H1 (cell line): ENCODE results near the gene BSPRY. TPM values are rescaled to one million over a fixed set of nuclear protein-coding genes. Genes with fewer than 3 reads are reported as not detected.

Experiments used
- CTCF ChIA-PET: fragments of 300-600 bp; sonication (Branson Sonifier 250); formaldehyde crosslinking; loops from one replicate; lab custom pipeline; 2021; ENCODE audit not compliant: partially characterized antibody; lab: Charles Lee
- POLR2A ChIA-PET: fragments of 300-600 bp; sonication (Branson Sonifier 250); formaldehyde crosslinking; loops from one replicate; lab custom pipeline; 2021; ENCODE audit warnings: inconsistent platforms; ENCODE audit not compliant: partially characterized antibody; lab: Charles Lee
- DNase-seq, 2 experiments: peaks; one replicate each; pipeline versions ENCODE4 v3.0.0 to v3.0.0-alpha.2; 2010 to 2022; ENCODE audit warnings: low spot score in 2 of 2, low read depth in 1 of 2, mixed read lengths in 1 of 2
- FAIRE-seq: peaks from 2 replicates; lab custom pipeline; 2011; peaks lifted over from hg19 to GRCh38; lab: Jason Lieb, UNC
- H2AFZ ChIP-seq: 2 replicates; pipeline ENCODE4 v1.8.1; 2012; ENCODE audit warnings: low read length, inconsistent platforms
- H2AK5ac ChIP-seq: 2 replicates; pipeline ENCODE4 v1.6.1; 2013; ENCODE audit warnings: low read depth, low read length
- H2BK120ac ChIP-seq: replicated peaks from 2 replicates; pipeline ENCODE3; 2013; ENCODE audit warnings: low read depth, low read length, inconsistent platforms
- H2BK12ac ChIP-seq: 2 replicates; pipeline ENCODE4 v1.6.1; 2013; ENCODE audit warnings: low read depth, low read length
- H2BK15ac ChIP-seq: 2 replicates; pipeline ENCODE4 v1.6.1; 2013; ENCODE audit warnings: low read length
- H2BK20ac ChIP-seq: 2 replicates; pipeline ENCODE4 v1.6.1; 2013; ENCODE audit warnings: low read length
- H2BK5ac ChIP-seq: 2 replicates; pipeline ENCODE4 v1.6.1; 2013; ENCODE audit warnings: low read depth, low read length
- H3K14ac ChIP-seq: 2 replicates; pipeline ENCODE4 v1.6.1; 2013; ENCODE audit warnings: inconsistent platforms; ENCODE audit not compliant: insufficient read length
- H3K18ac ChIP-seq: 2 replicates; pipeline ENCODE4 v1.6.1; 2013; ENCODE audit warnings: low read length; ENCODE audit errors: extremely low read depth
- H3K23ac ChIP-seq: 2 replicates; pipeline ENCODE4 v1.6.1; 2013; ENCODE audit warnings: inconsistent platforms; ENCODE audit not compliant: insufficient read length
- H3K23me2 ChIP-seq: 2 replicates; pipeline ENCODE4 v1.6.1; 2013; ENCODE audit warnings: low read depth, low read length
- H3K27ac ChIP-seq: 2 replicates; pipeline ENCODE4 v1.6.1; 2011; ENCODE audit warnings: low read depth, low read length, inconsistent platforms
- H3K27me3 ChIP-seq, 4 experiments: replicated peaks in 1 of 4; 1 replicate in 1 of 4; 2 replicates in 3 of 4; pipeline versions ENCODE4 v1.6.1 to v1.8.1; 2011 to 2013; ENCODE audit warnings: low read length in 3 of 4, mild to moderate bottlenecking in 3 of 4, inconsistent platforms in 2 of 4, mixed read lengths in 2 of 4, moderate library complexity in 1 of 4; ENCODE audit not compliant: control insufficient read depth in 3 of 4, insufficient read depth in 3 of 4; ENCODE audit errors: extremely low read depth in 1 of 4
- H3K36me3 ChIP-seq, 4 experiments: 2 replicates each; pipeline versions ENCODE4 v1.6.1 to v1.8.1; 2011 to 2013; ENCODE audit warnings: mild to moderate bottlenecking in 4 of 4, low read length in 3 of 4, moderate library complexity in 2 of 4, control low read depth in 1 of 4, inconsistent platforms in 1 of 4; ENCODE audit not compliant: insufficient read depth in 4 of 4, control insufficient read depth in 2 of 4
- H3K4ac ChIP-seq: replicated peaks from 2 replicates; pipeline ENCODE3; 2013; ENCODE audit warnings: low read length, low read depth, mixed read lengths, inconsistent platforms; ENCODE audit not compliant: insufficient read length
- H3K4me1 ChIP-seq, 4 experiments: replicated peaks in 1 of 4; 1 replicate in 1 of 4; 2 replicates in 3 of 4; pipeline versions ENCODE4 v1.6.1 to v1.8.1; 2011 to 2013; ENCODE audit warnings: low read length in 3 of 4, inconsistent platforms in 2 of 4, mixed read lengths in 1 of 4; ENCODE audit not compliant: insufficient read depth in 4 of 4, control insufficient read depth in 3 of 4
- H3K4me2 ChIP-seq, 2 experiments: 2 replicates each; pipeline versions ENCODE4 v1.6.1 to v1.8.1; 2011 to 2013; ENCODE audit warnings: low read depth in 2 of 2, low read length in 2 of 2, control low read depth in 1 of 2, inconsistent platforms in 1 of 2, mild to moderate bottlenecking in 1 of 2; ENCODE audit not compliant: insufficient read depth in 1 of 2
- H3K4me3 ChIP-seq, 4 experiments: fragments of 200-600, 300-600 bp in 1 of 4; sonication (generic), shearing (Covaris generic), sonication (Bioruptor Twin) in 1 of 4; 2 replicates each; pipeline versions ENCODE4 v1.5.1 to v1.8.1; 2011 to 2016; ENCODE audit warnings: low read length in 4 of 4, low read depth in 3 of 4, control low read depth in 2 of 4, inconsistent platforms in 2 of 4, mild to moderate bottlenecking in 2 of 4, mixed read lengths in 1 of 4, moderate library complexity in 1 of 4; ENCODE audit not compliant: insufficient read depth in 2 of 4; ENCODE audit errors: extremely low read depth in 1 of 4
- H3K56ac ChIP-seq: replicated peaks from 2 replicates; pipeline ENCODE3; 2013; ENCODE audit warnings: low read depth, mild to moderate bottlenecking, mixed read lengths, low read length, inconsistent platforms; ENCODE audit not compliant: insufficient read length
- H3K79me1 ChIP-seq: 2 replicates; pipeline ENCODE4 v1.6.1; 2013; ENCODE audit warnings: low read depth, low read length, control low read depth
- H3K79me2 ChIP-seq, 2 experiments: 2 replicates each; pipeline versions ENCODE4 v1.6.1 to v1.8.1; 2012 to 2013; ENCODE audit warnings: low read length in 2 of 2, mild to moderate bottlenecking in 2 of 2, inconsistent platforms in 1 of 2; ENCODE audit not compliant: insufficient read depth in 2 of 2, control insufficient read depth in 1 of 2
- H3K9ac ChIP-seq, 4 experiments: replicated peaks in 1 of 4; 1 replicate in 1 of 4; 2 replicates in 3 of 4; pipeline versions ENCODE4 v1.6.1 to v1.8.1; 2011 to 2013; ENCODE audit warnings: low read depth in 3 of 4, low read length in 3 of 4, control low read depth in 2 of 4, mild to moderate bottlenecking in 2 of 4, moderate library complexity in 2 of 4, inconsistent platforms in 1 of 4; ENCODE audit errors: extremely low read depth in 1 of 4
- H3K9me3 ChIP-seq, 2 experiments: 2 replicates each; pipeline versions ENCODE4 v1.6.1 to v1.8.1; 2012 to 2013; ENCODE audit warnings: mild to moderate bottlenecking in 2 of 2, moderate library complexity in 2 of 2, control low read depth in 1 of 2, inconsistent platforms in 1 of 2, low read depth in 1 of 2, low read length in 1 of 2, mixed read lengths in 1 of 2; ENCODE audit not compliant: insufficient read depth in 2 of 2
- H4K20me1 ChIP-seq, 2 experiments: replicated peaks in 1 of 2; 2 replicates each; pipeline versions ENCODE3 to v1.8.1; 2011 to 2013; ENCODE audit warnings: inconsistent platforms in 2 of 2, low read length in 2 of 2, mild to moderate bottlenecking in 1 of 2; ENCODE audit not compliant: insufficient read depth in 2 of 2, control insufficient read depth in 1 of 2
- H4K5ac ChIP-seq: 2 replicates; pipeline ENCODE4 v1.6.1; 2013; ENCODE audit warnings: low read length, low read depth, mixed read lengths, inconsistent platforms; ENCODE audit not compliant: insufficient read length
- H4K8ac ChIP-seq: 2 replicates; pipeline ENCODE4 v1.8.0; 2013; ENCODE audit warnings: mild to moderate bottlenecking, moderate library complexity, low read length, inconsistent platforms; ENCODE audit not compliant: insufficient read depth; ENCODE audit errors: extremely low read depth
- H4K91ac ChIP-seq: replicated peaks from 2 replicates; pipeline ENCODE3; 2013; ENCODE audit warnings: low read length, mixed read lengths, inconsistent platforms; ENCODE audit not compliant: insufficient read length
- BACH1 ChIP-seq: IDR thresholded peaks from 2 replicates; pipeline ENCODE4 v1.6.1; 2012; ENCODE audit warnings: low read length, improper control_type of control experiment
- KDM1A ChIP-seq: fragments of 200-600, 300-600 bp; sonication (generic); IDR thresholded peaks from 2 replicates; pipeline ENCODE4 v1.7.1; 2016; ENCODE audit warnings: mild to moderate bottlenecking, low read length, borderline replicate concordance
- KDM4A ChIP-seq: IDR thresholded peaks from one replicate; pipeline ENCODE4 v1.7.1; 2012; ENCODE audit warnings: low read depth, mild to moderate bottlenecking, moderate library complexity, low read length, inconsistent platforms; ENCODE audit not compliant: severe bottlenecking
- NANOG ChIP-seq: IDR thresholded peaks from 2 replicates; pipeline ENCODE4 v1.6.1; 2011; ENCODE audit warnings: low read length, low read depth, mild to moderate bottlenecking, inconsistent platforms; ENCODE audit not compliant: insufficient read depth, poor library complexity, severe bottlenecking
- RAD21 ChIP-seq, 2 experiments: IDR thresholded peaks in 1 of 2; conservative IDR thresholded peaks in 1 of 2; 2 replicates each; pipeline ENCODE4 v1.6.1; 2011; ENCODE audit warnings: low read depth in 2 of 2, low read length in 2 of 2, improper control_type of control experiment in 1 of 2, inconsistent platforms in 1 of 2, mild to moderate bottlenecking in 1 of 2, moderate library complexity in 1 of 2
- RNF2 ChIP-seq: fragments of 200-900, 300-1000 bp; sonication (generic); IDR thresholded peaks from 2 replicates; pipeline ENCODE4 v1.7.1; 2016; ENCODE audit warnings: borderline replicate concordance, low read depth, mild to moderate bottlenecking, antibody characterized with exemption, low read length; ENCODE audit not compliant: poor library complexity, severe bottlenecking; ENCODE audit errors: missing control alignments
- SIN3A ChIP-seq, 2 experiments: IDR thresholded peaks in 1 of 2; conservative IDR thresholded peaks in 1 of 2; 2 replicates each; pipeline ENCODE4 v1.6.1; 2011 to 2012; ENCODE audit warnings: low read length in 2 of 2, improper control_type of control experiment in 1 of 2, low read depth in 1 of 2, mild to moderate bottlenecking in 1 of 2
- SP2 ChIP-seq: IDR thresholded peaks from 2 replicates; pipeline ENCODE4 v1.6.1; 2012; ENCODE audit warnings: mild to moderate bottlenecking, low read length, inconsistent platforms
- TBP ChIP-seq: IDR thresholded peaks from 2 replicates; pipeline ENCODE4 v1.6.1; 2011; ENCODE audit warnings: low read depth, low read length, improper control_type of control experiment
- YY1 ChIP-seq: IDR thresholded peaks from 2 replicates; pipeline ENCODE4 v1.6.1; 2011; ENCODE audit warnings: low read depth, mild to moderate bottlenecking, low read length
- WGBS, 2 experiments: shearing (Covaris generic) in 1 of 2; methylation state at CpG; one replicate each; pipeline versions ENCODE4 v1.1.6 to v1.1.7; 2013 to 2015; ENCODE audit warnings: low lambda C conversion rate in 2 of 2, mixed read lengths in 2 of 2, inconsistent platforms in 1 of 2, low coverage in 1 of 2, missing lambda C conversion rate in 1 of 2; ENCODE audit not compliant: insufficient replicate concordance in 2 of 2, insufficient coverage in 1 of 2, insufficient read length in 1 of 2; ENCODE audit errors: extremely low coverage in 1 of 2, missing lambda C conversion rate in 1 of 2; 5-methylcytosine and 5-hydroxymethylcytosine counted together
- polyA plus RNA-seq, 7 experiments: library from polyadenylated mRNA; depleted of rRNA in 3 of 7; stranded (reverse) in 5 of 7; unstranded in 2 of 7; fragments of >200 nt in 5 of 7; fragments of 200-250 nt in 2 of 7; gene quantifications; 1 replicate in 5 of 7; 2 replicates in 1 of 7; 4 replicates in 1 of 7; pipeline versions ENCODE4 v1.2.1 to v1.2.3, GENCODE V29; 2011 to 2013; ENCODE audit warnings: missing spikeins in 2 of 7, mixed read lengths in 2 of 7
- total RNA-seq: library from RNA; stranded (reverse); fragmentation: NEBNext Ultra II Directional; extraction: Animal tissue kit (Norgen Biotek cat#: 25700); gene quantifications from 2 replicates; pipeline ENCODE4 v1.2.1, GENCODE V29; 2021

The BSPRY gene
- total and polyA plus RNA-seq, 2 of the 8 experiments (the other 6 are each of a cell fraction or from before 2014, with no cell fraction given): 5.5 to 10.9 TPM

DNA sequence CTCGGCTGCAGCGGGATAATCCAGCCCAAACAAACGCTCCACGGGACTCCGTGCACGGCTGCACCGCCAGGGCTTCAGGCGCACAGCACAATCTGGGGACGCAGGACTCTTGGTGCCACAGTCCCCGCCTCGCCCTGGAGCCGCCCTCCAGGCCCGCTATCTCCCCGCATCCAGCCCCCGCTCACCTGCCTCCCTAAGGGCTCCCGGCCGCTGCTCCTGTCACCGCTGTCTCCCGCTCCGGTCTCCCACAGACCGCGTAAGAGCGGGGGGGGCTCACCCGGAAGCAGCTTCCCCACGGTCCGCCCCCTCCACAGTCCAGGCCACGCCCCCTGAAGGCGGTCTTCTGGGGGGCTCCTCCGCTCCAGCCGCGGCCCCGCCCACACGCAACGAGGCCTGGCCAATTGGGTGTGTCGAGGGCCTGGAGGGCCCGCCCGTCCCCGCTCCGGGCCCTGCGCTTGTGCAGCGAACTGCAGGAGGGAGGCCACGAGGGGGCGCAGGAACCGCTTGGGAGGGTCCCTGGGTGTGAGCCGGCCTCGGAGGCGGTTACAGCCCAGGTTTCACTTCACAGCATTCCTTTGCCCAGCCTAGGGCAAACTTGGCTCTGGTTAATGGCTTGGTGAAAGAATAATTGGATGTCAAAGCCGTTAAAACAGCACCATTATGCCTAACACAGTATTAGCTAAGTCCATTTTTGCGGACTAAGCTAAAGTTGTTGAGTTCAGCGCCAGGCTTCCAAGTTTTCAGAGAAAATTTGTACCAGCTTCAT, 51.9 kb downstream of the BSPRY start, which contains the start of gene ALAD:
Gene ALAD, minus strand, starts transcription at position 258 of the 766 bp plus-strand sequence. CDS start 7,725 bp downstream, outside the sequence.
- Histone ChIP-seq H3K79me1 (no peaks in the 10 kb centered on the region; the same call in 1 of the 2 replicates), H3K23me2 (no peaks in the 10 kb centered on the region), H3K23ac (no peak within 1 kb of the TSS), H3K9ac (peak within 1 kb of the TSS in 3 of 4 experiments; percentile 13 to 58 (median 19); a peak in 3 of 7 replicates), H3K27ac (no peak within 1 kb of the TSS), H2BK12ac (no peak within 1 kb of the TSS), H2AK5ac (no peak within 1 kb of the TSS), H2AFZ (peak within 1 kb of the TSS; percentile 88), H3K14ac (no peak within 1 kb of the TSS), H3K36me3 (no peaks in the 10 kb centered on the region), H3K4me1 (peaks cover 0 to 2% (median 0%) of the 10 kb centered on the region in 4 experiments; a peak in 2 of 7 replicates), H3K56ac (no peak within 1 kb of the TSS), H2BK120ac (no peak within 1 kb of the TSS), H4K5ac (no peak within 1 kb of the TSS), H2BK15ac (no peak within 1 kb of the TSS), H4K20me1 (no peaks in the 10 kb centered on the region), H3K18ac (no peak within 1 kb of the TSS), H3K79me2 (no peaks in the 10 kb centered on the region), H3K4me3 (peak within 1 kb of the TSS; percentile 70 to 95 (median 90)), H3K9me3 (no peaks in the 10 kb centered on the region), H4K91ac (no peak within 1 kb of the TSS), H2BK5ac (no peak within 1 kb of the TSS), H3K4me2 (peak within 1 kb of the TSS; percentile 57 to 66), H3K27me3 (no peaks in the 10 kb centered on the region), H3K4ac (no peak within 1 kb of the TSS), H4K8ac (peak within 1 kb of the TSS; percentile 63; the same call in 1 of the 2 replicates), H2BK20ac (no peak within 1 kb of the TSS)
- ChIA-PET CTCF (interaction anchor here (0.5 to 9.0 kb wide), 19 partner anchors 9 to 456 kb away, joined by 3 to 61 read pairs (median 4); partner anchors contain the start of genes C9orf43, CDC26, POLE3 and PRPF4), POLR2A (interaction anchor here (0.7 to 6.3 kb wide), 4 partner anchors 9 to 139 kb away, joined by 3 to 43 read pairs (median 4); partner anchors contain the start of genes C9orf43, HDHD3 and POLE3)
- peak; percentile 93 to 100 for DNase-seq
- FAIRE-seq: no peak
- WGBS, 2 experiments: 3% methylated on average over 31 of the region's 50 CpGs; no CpG with 5 or more reads in 1 of the 2 experiments
- TF ChIP-seq RNF2 (no peak), YY1 (peak; percentile 44; the same call in 1 of the 2 replicates), RAD21 (IDR thresholded peaks at IDR 0.05 in 1 of 2, conservative IDR thresholded peaks at IDR 0.05 in 1 of 2; ENCODE audit: low read depth in 2 of 2, low read length in 2 of 2) (peak; percentile 70 to 79), KDM4A (peak; percentile 62), TBP (no peak), NANOG (peak; percentile 20), BACH1 (peak; percentile 78), SIN3A (conservative IDR thresholded peaks at IDR 0.05 in 1 of 2, IDR thresholded peaks at IDR 0.05 in 1 of 2; ENCODE audit: low read depth in 1 of 2, low read length in 2 of 2) (peak in 1 of 2 experiments; percentile 86; a peak in 2 of 4 replicates), SP2 (no peak), KDM1A (peak; percentile 65; the same call in 1 of the 2 replicates)
